Panc1 (cell line): ENCODE data around the gene CD101. TPM values are rescaled to one million over a fixed set of nuclear protein-coding genes. Genes with fewer than 3 reads are reported as not detected.

Experiments
- ATAC-seq: fragments of 200-7000 bp; cut with Tn5 transposase; 2 replicates; pipeline ENCODE4 v1.9.1; 2020; ENCODE audit warnings: mild to moderate bottlenecking, moderate library complexity
- BruUV-seq: library from RNA; stranded (reverse); fragments of 400-500 nt; replicated peaks from 2 replicates; lab custom pipeline; 2021; lab: Mats Ljungman, UMichigan
- CTCF ChIA-PET: fragments of 300-600 bp; sonication (Branson Sonifier 250); formaldehyde crosslinking; loops from one replicate; lab custom pipeline; 2022; ENCODE audit warnings: antibody characterized with exemption; lab: Charles Lee
- POLR2A ChIA-PET: fragments of 300-600 bp; sonication (Branson Sonifier 250); formaldehyde crosslinking; loops from one replicate; lab custom pipeline; 2022; ENCODE audit warnings: antibody characterized with exemption; lab: Charles Lee
- DNase-seq: peaks from one replicate; pipeline ENCODE4 v3.0.0-alpha.2; 2010; ENCODE audit warnings: low read depth, low spot score
- H3K27ac ChIP-seq: 2 replicates; pipeline ENCODE4 v1.5.1; 2011; ENCODE audit warnings: mild to moderate bottlenecking, low read length, inconsistent platforms
- H3K27me3 ChIP-seq: fragments of 200-500 bp; sonication (Bioruptor generic); 2 replicates; pipeline ENCODE4 v1.6.0; 2014; ENCODE audit warnings: low read length, inconsistent platforms; ENCODE audit not compliant: control insufficient read depth, insufficient read depth
- H3K36me3 ChIP-seq: fragments of 200-500 bp; sonication (Bioruptor generic); 2 replicates; pipeline ENCODE4 v1.5.1; 2014; ENCODE audit warnings: inconsistent platforms, mild to moderate bottlenecking, low read length, moderate library complexity; ENCODE audit not compliant: control insufficient read depth, insufficient read depth
- H3K4me1 ChIP-seq: 2 replicates; pipeline ENCODE4 v1.5.1; 2011; ENCODE audit warnings: inconsistent platforms, mild to moderate bottlenecking, low read length, moderate library complexity; ENCODE audit not compliant: control insufficient read depth, insufficient read depth
- H3K4me3 ChIP-seq, 2 experiments: 2 replicates each; pipeline ENCODE4 v1.5.1; 2011 to 2012; ENCODE audit warnings: low read depth in 2 of 2, low read length in 2 of 2, mild to moderate bottlenecking in 2 of 2, inconsistent platforms in 1 of 2, moderate library complexity in 1 of 2
- H3K9me3 ChIP-seq: fragments of 200-500 bp; sonication (Bioruptor generic); 2 replicates; pipeline ENCODE4 v1.5.1; 2014; ENCODE audit warnings: low read depth, mild to moderate bottlenecking, inconsistent platforms, low read length, moderate library complexity; ENCODE audit not compliant: control insufficient read depth, insufficient read depth
- CTCF ChIP-seq: fragments of 450-650 bp; IDR thresholded peaks from 2 replicates; pipeline ENCODE4 v1.5.1; 2017; ENCODE audit warnings: mild to moderate bottlenecking
- POLR2AphosphoS5 ChIP-seq: IDR thresholded peaks from 2 replicates; pipeline ENCODE4 v1.6.1; 2012; ENCODE audit warnings: mild to moderate bottlenecking, low read depth, low read length, moderate library complexity
- REST ChIP-seq, 2 experiments: IDR thresholded peaks; 2 replicates each; pipeline ENCODE4 v1.6.1; 2011 to 2012; ENCODE audit warnings: low read depth in 2 of 2, control low read depth in 1 of 2, low read length in 1 of 2, mild to moderate bottlenecking in 1 of 2, moderate library complexity in 1 of 2; ENCODE audit not compliant: insufficient read depth in 1 of 2
- SIN3A ChIP-seq: IDR thresholded peaks from 2 replicates; pipeline ENCODE4 v1.6.1; 2012; ENCODE audit warnings: low read depth, mild to moderate bottlenecking, low read length, moderate library complexity, borderline replicate concordance; ENCODE audit not compliant: insufficient read depth
- TCF7L2 ChIP-seq: IDR thresholded peaks from 2 replicates; pipeline ENCODE4 v1.6.1; 2011; ENCODE audit warnings: mild to moderate bottlenecking, low read depth, low read length, inconsistent platforms
- in situ Hi-C: cut with HindIII; loops from 2 replicates; pipeline ENCODE4 v1.10.0; 2016; ENCODE audit warnings: low sequenced_read_pairs, low pct_unique_long_range_greater_than_20kb
- intact Hi-C: fragments of 100-400 bp; cut with micrococcal nuclease; formaldehyde crosslinking; loops from one replicate; pipeline ENCODE4 v1.10.0; 2022; ENCODE audit not compliant: unreplicated experiment
- total RNA-seq: library from RNA; stranded (reverse); gene quantifications from one replicate; pipeline ENCODE4 v1.2.1, GENCODE V29; 2021; ENCODE audit not compliant: unreplicated experiment

Gene CD101
- total RNA-seq, 1 experiment from 2014 or later: not detected

- intact Hi-C loops: no loop called here
- Histone ChIP-seq H3K4me3 (no peak overlapping the region), H3K36me3 (no peaks in the 10 kb centered on the region), H3K9me3 (no peaks in the 10 kb centered on the region), H3K27ac (no peak overlapping the region), H3K27me3 (no peaks in the 10 kb centered on the region), H3K4me1 (no peaks in the 10 kb centered on the region)
- in situ Hi-C loops: no loop called here
- no TSS peak for BruUV-seq
- CTCF ChIA-PET: no interaction called here
- DNase-seq (no peak), ATAC-seq (no peak)
- TF ChIP-seq CTCF: no peak
- TF ChIP-seq SIN3A: no peak
- TF ChIP-seq POLR2AphosphoS5: no peak
- no peak for TF ChIP-seq REST (IDR thresholded peaks at IDR 0.05; ENCODE audit: insufficient read depth in 1 of 2, low read depth in 2 of 2, low read length in 1 of 2)
- no peak for TF ChIP-seq TCF7L2
- POLR2A ChIA-PET: no interaction called here
Observed at GRCh38 chr1:117032681-117033539, 31.4 kb downstream of the CD101 start.

GRCh38 chr1:117033772-117034171, 32.2 kb downstream of the CD101 start:
- BruUV-seq: no TSS peak
- ATAC-seq (no peak), DNase-seq (no peak)
- TF ChIP-seq SIN3A (no peak), TCF7L2 (no peak)
- in situ Hi-C loops (no loop called here), intact Hi-C loops (no loop called here)
- H3K36me3 ChIP-seq: no peaks in the 10 kb centered on the region
- H3K9me3 ChIP-seq: no peaks in the 10 kb centered on the region
- no peaks in the 10 kb centered on the region for H3K27me3 ChIP-seq
- no peak overlapping the region for H3K27ac ChIP-seq
- no peak overlapping the region for H3K4me3 ChIP-seq
- ChIA-PET CTCF (no interaction called here), POLR2A (no interaction called here)
- H3K4me1 ChIP-seq: no peaks in the 10 kb centered on the region

GRCh38 chr1:117034791-117035290, 33.3 kb downstream of the CD101 start:
- H3K36me3 ChIP-seq: no peaks in the 10 kb centered on the region
- ATAC-seq (no peak), DNase-seq (no peak)
- intact Hi-C loops (no loop called here), in situ Hi-C loops (no loop called here)
- H3K4me1 ChIP-seq: no peaks in the 10 kb centered on the region
- no peak overlapping the region for H3K27ac ChIP-seq
- TF ChIP-seq POLR2AphosphoS5: no peak
- TF ChIP-seq SIN3A: no peak
- no peak for TF ChIP-seq REST (IDR thresholded peaks at IDR 0.05; ENCODE audit: insufficient read depth in 1 of 2, low read depth in 2 of 2, low read length in 1 of 2)
- TF ChIP-seq CTCF: no peak
- no peak for TF ChIP-seq TCF7L2
- no peaks in the 10 kb centered on the region for H3K9me3 ChIP-seq
- no peak overlapping the region for H3K4me3 ChIP-seq
- CTCF ChIA-PET: no interaction called here
- no TSS peak for BruUV-seq
- POLR2A ChIA-PET: no interaction called here
- H3K27me3 ChIP-seq: no peaks in the 10 kb centered on the region
